H1 (cell line): Measurements from ENCODE around the gene SMPX. TPM values are rescaled to one million over a fixed set of nuclear protein-coding genes. Genes with fewer than 3 reads are reported as not detected.

ENCODE experiments used
- CTCF ChIA-PET: fragments of 300-600 bp; sonication (Branson Sonifier 250); formaldehyde crosslinking; loops from one replicate; lab custom pipeline; 2021; ENCODE audit not compliant: partially characterized antibody; lab: Charles Lee
- POLR2A ChIA-PET: fragments of 300-600 bp; sonication (Branson Sonifier 250); formaldehyde crosslinking; loops from one replicate; lab custom pipeline; 2021; ENCODE audit warnings: inconsistent platforms; ENCODE audit not compliant: partially characterized antibody; lab: Charles Lee
- DNase-seq, 2 experiments: peaks; one replicate each; pipeline versions ENCODE4 v3.0.0 to v3.0.0-alpha.2; 2010 to 2022; ENCODE audit warnings: low spot score in 2 of 2, low read depth in 1 of 2, mixed read lengths in 1 of 2
- FAIRE-seq: peaks from 2 replicates; lab custom pipeline; 2011; peaks lifted over from hg19 to GRCh38; lab: Jason Lieb, UNC
- H2AFZ ChIP-seq: 2 replicates; pipeline ENCODE4 v1.8.1; 2012; ENCODE audit warnings: low read length, inconsistent platforms
- H2AK5ac ChIP-seq: 2 replicates; pipeline ENCODE4 v1.6.1; 2013; ENCODE audit warnings: low read depth, low read length
- H2BK120ac ChIP-seq: replicated peaks from 2 replicates; pipeline ENCODE3; 2013; ENCODE audit warnings: low read depth, low read length, inconsistent platforms
- H2BK12ac ChIP-seq: 2 replicates; pipeline ENCODE4 v1.6.1; 2013; ENCODE audit warnings: low read depth, low read length
- H2BK15ac ChIP-seq: 2 replicates; pipeline ENCODE4 v1.6.1; 2013; ENCODE audit warnings: low read length
- H2BK20ac ChIP-seq: 2 replicates; pipeline ENCODE4 v1.6.1; 2013; ENCODE audit warnings: low read length
- H2BK5ac ChIP-seq: 2 replicates; pipeline ENCODE4 v1.6.1; 2013; ENCODE audit warnings: low read depth, low read length
- H3K14ac ChIP-seq: 2 replicates; pipeline ENCODE4 v1.6.1; 2013; ENCODE audit warnings: inconsistent platforms; ENCODE audit not compliant: insufficient read length
- H3K18ac ChIP-seq: 2 replicates; pipeline ENCODE4 v1.6.1; 2013; ENCODE audit warnings: low read length; ENCODE audit errors: extremely low read depth
- H3K23ac ChIP-seq: 2 replicates; pipeline ENCODE4 v1.6.1; 2013; ENCODE audit warnings: inconsistent platforms; ENCODE audit not compliant: insufficient read length
- H3K23me2 ChIP-seq: 2 replicates; pipeline ENCODE4 v1.6.1; 2013; ENCODE audit warnings: low read depth, low read length
- H3K27ac ChIP-seq: 2 replicates; pipeline ENCODE4 v1.6.1; 2011; ENCODE audit warnings: low read depth, low read length, inconsistent platforms
- H3K27me3 ChIP-seq, 4 experiments: replicated peaks in 1 of 4; 1 replicate in 1 of 4; 2 replicates in 3 of 4; pipeline versions ENCODE4 v1.6.1 to v1.8.1; 2011 to 2013; ENCODE audit warnings: low read length in 3 of 4, mild to moderate bottlenecking in 3 of 4, inconsistent platforms in 2 of 4, mixed read lengths in 2 of 4, moderate library complexity in 1 of 4; ENCODE audit not compliant: control insufficient read depth in 3 of 4, insufficient read depth in 3 of 4; ENCODE audit errors: extremely low read depth in 1 of 4
- H3K36me3 ChIP-seq, 4 experiments: 2 replicates each; pipeline versions ENCODE4 v1.6.1 to v1.8.1; 2011 to 2013; ENCODE audit warnings: mild to moderate bottlenecking in 4 of 4, low read length in 3 of 4, moderate library complexity in 2 of 4, control low read depth in 1 of 4, inconsistent platforms in 1 of 4; ENCODE audit not compliant: insufficient read depth in 4 of 4, control insufficient read depth in 2 of 4
- H3K4ac ChIP-seq: replicated peaks from 2 replicates; pipeline ENCODE3; 2013; ENCODE audit warnings: low read length, low read depth, mixed read lengths, inconsistent platforms; ENCODE audit not compliant: insufficient read length
- H3K4me1 ChIP-seq, 4 experiments: replicated peaks in 1 of 4; 1 replicate in 1 of 4; 2 replicates in 3 of 4; pipeline versions ENCODE4 v1.6.1 to v1.8.1; 2011 to 2013; ENCODE audit warnings: low read length in 3 of 4, inconsistent platforms in 2 of 4, mixed read lengths in 1 of 4; ENCODE audit not compliant: insufficient read depth in 4 of 4, control insufficient read depth in 3 of 4
- H3K4me2 ChIP-seq, 2 experiments: 2 replicates each; pipeline versions ENCODE4 v1.6.1 to v1.8.1; 2011 to 2013; ENCODE audit warnings: low read depth in 2 of 2, low read length in 2 of 2, control low read depth in 1 of 2, inconsistent platforms in 1 of 2, mild to moderate bottlenecking in 1 of 2; ENCODE audit not compliant: insufficient read depth in 1 of 2
- H3K4me3 ChIP-seq, 4 experiments: fragments of 200-600, 300-600 bp in 1 of 4; sonication (generic), shearing (Covaris generic), sonication (Bioruptor Twin) in 1 of 4; 2 replicates each; pipeline versions ENCODE4 v1.5.1 to v1.8.1; 2011 to 2016; ENCODE audit warnings: low read length in 4 of 4, low read depth in 3 of 4, control low read depth in 2 of 4, inconsistent platforms in 2 of 4, mild to moderate bottlenecking in 2 of 4, mixed read lengths in 1 of 4, moderate library complexity in 1 of 4; ENCODE audit not compliant: insufficient read depth in 2 of 4; ENCODE audit errors: extremely low read depth in 1 of 4
- H3K56ac ChIP-seq: replicated peaks from 2 replicates; pipeline ENCODE3; 2013; ENCODE audit warnings: low read depth, mild to moderate bottlenecking, mixed read lengths, low read length, inconsistent platforms; ENCODE audit not compliant: insufficient read length
- H3K79me1 ChIP-seq: 2 replicates; pipeline ENCODE4 v1.6.1; 2013; ENCODE audit warnings: low read depth, low read length, control low read depth
- H3K79me2 ChIP-seq, 2 experiments: 2 replicates each; pipeline versions ENCODE4 v1.6.1 to v1.8.1; 2012 to 2013; ENCODE audit warnings: low read length in 2 of 2, mild to moderate bottlenecking in 2 of 2, inconsistent platforms in 1 of 2; ENCODE audit not compliant: insufficient read depth in 2 of 2, control insufficient read depth in 1 of 2
- H3K9ac ChIP-seq, 4 experiments: replicated peaks in 1 of 4; 1 replicate in 1 of 4; 2 replicates in 3 of 4; pipeline versions ENCODE4 v1.6.1 to v1.8.1; 2011 to 2013; ENCODE audit warnings: low read depth in 3 of 4, low read length in 3 of 4, control low read depth in 2 of 4, mild to moderate bottlenecking in 2 of 4, moderate library complexity in 2 of 4, inconsistent platforms in 1 of 4; ENCODE audit errors: extremely low read depth in 1 of 4
- H3K9me3 ChIP-seq, 2 experiments: 2 replicates each; pipeline versions ENCODE4 v1.6.1 to v1.8.1; 2012 to 2013; ENCODE audit warnings: mild to moderate bottlenecking in 2 of 2, moderate library complexity in 2 of 2, control low read depth in 1 of 2, inconsistent platforms in 1 of 2, low read depth in 1 of 2, low read length in 1 of 2, mixed read lengths in 1 of 2; ENCODE audit not compliant: insufficient read depth in 2 of 2
- H4K20me1 ChIP-seq, 2 experiments: replicated peaks in 1 of 2; 2 replicates each; pipeline versions ENCODE3 to v1.8.1; 2011 to 2013; ENCODE audit warnings: inconsistent platforms in 2 of 2, low read length in 2 of 2, mild to moderate bottlenecking in 1 of 2; ENCODE audit not compliant: insufficient read depth in 2 of 2, control insufficient read depth in 1 of 2
- H4K5ac ChIP-seq: 2 replicates; pipeline ENCODE4 v1.6.1; 2013; ENCODE audit warnings: low read length, low read depth, mixed read lengths, inconsistent platforms; ENCODE audit not compliant: insufficient read length
- H4K8ac ChIP-seq: 2 replicates; pipeline ENCODE4 v1.8.0; 2013; ENCODE audit warnings: mild to moderate bottlenecking, moderate library complexity, low read length, inconsistent platforms; ENCODE audit not compliant: insufficient read depth; ENCODE audit errors: extremely low read depth
- H4K91ac ChIP-seq: replicated peaks from 2 replicates; pipeline ENCODE3; 2013; ENCODE audit warnings: low read length, mixed read lengths, inconsistent platforms; ENCODE audit not compliant: insufficient read length
- GABPA ChIP-seq: IDR thresholded peaks from 2 replicates; pipeline ENCODE4 v1.6.1; 2011; ENCODE audit warnings: mild to moderate bottlenecking, low read length, moderate library complexity, borderline replicate concordance; ENCODE audit not compliant: insufficient read depth
- JUN ChIP-seq: IDR thresholded peaks from 2 replicates; pipeline ENCODE4 v1.6.1; 2011; ENCODE audit warnings: low read depth, mild to moderate bottlenecking, improper control_type of control experiment, low read length
- JUND ChIP-seq: IDR thresholded peaks from 2 replicates; pipeline ENCODE4 v1.6.1; 2011; ENCODE audit warnings: mild to moderate bottlenecking, improper control_type of control experiment, low read length
- SP2 ChIP-seq: IDR thresholded peaks from 2 replicates; pipeline ENCODE4 v1.6.1; 2012; ENCODE audit warnings: mild to moderate bottlenecking, low read length, inconsistent platforms
- WGBS, 2 experiments: shearing (Covaris generic) in 1 of 2; methylation state at CpG; one replicate each; pipeline versions ENCODE4 v1.1.6 to v1.1.7; 2013 to 2015; ENCODE audit warnings: low lambda C conversion rate in 2 of 2, mixed read lengths in 2 of 2, inconsistent platforms in 1 of 2, low coverage in 1 of 2, missing lambda C conversion rate in 1 of 2; ENCODE audit not compliant: insufficient replicate concordance in 2 of 2, insufficient coverage in 1 of 2, insufficient read length in 1 of 2; ENCODE audit errors: extremely low coverage in 1 of 2, missing lambda C conversion rate in 1 of 2; 5-methylcytosine and 5-hydroxymethylcytosine counted together
- polyA plus RNA-seq, 7 experiments: library from polyadenylated mRNA; depleted of rRNA in 3 of 7; stranded (reverse) in 5 of 7; unstranded in 2 of 7; fragments of >200 nt in 5 of 7; fragments of 200-250 nt in 2 of 7; gene quantifications; 1 replicate in 5 of 7; 2 replicates in 1 of 7; 4 replicates in 1 of 7; pipeline versions ENCODE4 v1.2.1 to v1.2.3, GENCODE V29; 2011 to 2013; ENCODE audit warnings: missing spikeins in 2 of 7, mixed read lengths in 2 of 7
- total RNA-seq: library from RNA; stranded (reverse); fragmentation: NEBNext Ultra II Directional; extraction: Animal tissue kit (Norgen Biotek cat#: 25700); gene quantifications from 2 replicates; pipeline ENCODE4 v1.2.1, GENCODE V29; 2021
- TF ChIP-seq, protein P1 (sequence below): IDR thresholded peaks from 2 replicates; pipeline ENCODE4 v1.6.1; 2011; ENCODE audit warnings: low read depth, mild to moderate bottlenecking, low read length; ENCODE audit not compliant: insufficient read depth

The SMPX gene
- total and polyA plus RNA-seq, 2 of the 8 experiments (the other 6 are each of a cell fraction or from before 2014, with no cell fraction given): not detected

DNA sequence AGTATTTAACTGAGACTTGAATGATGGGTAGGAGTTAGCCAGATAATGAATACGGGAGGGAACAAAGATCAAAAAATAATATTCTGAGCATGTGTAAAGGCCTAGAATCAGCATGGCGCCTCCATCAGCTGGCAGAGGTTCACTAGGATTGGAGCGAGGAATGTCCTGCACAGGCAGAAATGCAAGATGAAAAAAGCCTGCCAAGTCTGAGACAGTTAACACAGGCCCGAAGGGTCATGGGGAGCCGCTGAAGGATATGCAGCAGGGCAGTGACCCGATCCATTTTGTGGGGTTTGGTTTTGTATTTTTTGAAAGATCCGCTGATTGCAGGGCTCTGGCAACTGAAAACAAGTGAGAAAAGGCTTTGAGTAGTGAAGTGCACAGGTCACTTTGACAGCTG is 40.1 kb downstream of the SMPX start:
- no peak overlapping the region for H2BK5ac ChIP-seq

More for the DNA sequence above, 40.1 kb downstream of the SMPX start:
- Histone ChIP-seq H3K27ac (no peak overlapping the region), H2BK15ac (no peak overlapping the region), H2BK120ac (no peak overlapping the region), H3K4me3 (no peak overlapping the region), H2BK12ac (no peak overlapping the region), H4K5ac (no peak overlapping the region), H3K9ac (no peak overlapping the region), H4K20me1 (no peaks in the 10 kb centered on the region), H3K14ac (no peak overlapping the region), H3K4me1 (no peaks in the 10 kb centered on the region), H3K27me3 (no peaks in the 10 kb centered on the region), H3K18ac (no peak overlapping the region), H3K4ac (no peak overlapping the region), H3K79me2 (no peaks in the 10 kb centered on the region), H3K23me2 (no peaks in the 10 kb centered on the region), H2AK5ac (no peak overlapping the region), H2AFZ (no peak overlapping the region), H2BK20ac (no peak overlapping the region), H3K9me3 (no peaks in the 10 kb centered on the region), H3K36me3 (no peaks in the 10 kb centered on the region), H3K79me1 (no peaks in the 10 kb centered on the region), H3K23ac (no peak overlapping the region), H4K91ac (no peak overlapping the region), H3K4me2 (no peak overlapping the region), H4K8ac (no peak overlapping the region), H3K56ac (no peak overlapping the region)
- DNase-seq: no peak
- ChIA-PET CTCF (interaction anchor here (1.2 kb wide), 1 partner anchor 15 kb away, joined by 3 read pairs; no protein-coding TSS in a partner anchor), POLR2A (no interaction called here)
- no peak for FAIRE-seq
- TF ChIP-seq GABPA: no peak
- TF ChIP-seq SP2: no peak
- TF ChIP-seq JUN: no peak
- TF ChIP-seq, protein P1, sequence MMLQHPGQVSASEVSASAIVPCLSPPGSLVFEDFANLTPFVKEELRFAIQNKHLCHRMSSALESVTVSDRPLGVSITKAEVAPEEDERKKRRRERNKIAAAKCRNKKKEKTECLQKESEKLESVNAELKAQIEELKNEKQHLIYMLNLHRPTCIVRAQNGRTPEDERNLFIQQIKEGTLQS: no peak
- TF ChIP-seq JUND: no peak
- 95% methylated on average over 7 of the region's 7 CpGs; no CpG with 5 or more reads in 1 of the 2 experiments for WGBS, 2 experiments
